Panc1 (cell line): ENCODE results near the gene CAMKK1. TPM values are rescaled to one million over a fixed set of nuclear protein-coding genes. Genes with fewer than 3 reads are reported as not detected.

Experiments
- ATAC-seq: fragments of 200-7000 bp; cut with Tn5 transposase; 2 replicates; pipeline ENCODE4 v1.9.1; 2020; ENCODE audit warnings: mild to moderate bottlenecking, moderate library complexity
- BruUV-seq: library from RNA; stranded (reverse); fragments of 400-500 nt; replicated peaks from 2 replicates; lab custom pipeline; 2021; lab: Mats Ljungman, UMichigan
- CTCF ChIA-PET: fragments of 300-600 bp; sonication (Branson Sonifier 250); formaldehyde crosslinking; loops from one replicate; lab custom pipeline; 2022; ENCODE audit warnings: antibody characterized with exemption; lab: Charles Lee
- POLR2A ChIA-PET: fragments of 300-600 bp; sonication (Branson Sonifier 250); formaldehyde crosslinking; loops from one replicate; lab custom pipeline; 2022; ENCODE audit warnings: antibody characterized with exemption; lab: Charles Lee
- DNase-seq: peaks from one replicate; pipeline ENCODE4 v3.0.0-alpha.2; 2010; ENCODE audit warnings: low read depth, low spot score
- H3K27ac ChIP-seq: 2 replicates; pipeline ENCODE4 v1.5.1; 2011; ENCODE audit warnings: mild to moderate bottlenecking, low read length, inconsistent platforms
- H3K27me3 ChIP-seq: fragments of 200-500 bp; sonication (Bioruptor generic); 2 replicates; pipeline ENCODE4 v1.6.0; 2014; ENCODE audit warnings: low read length, inconsistent platforms; ENCODE audit not compliant: control insufficient read depth, insufficient read depth
- H3K36me3 ChIP-seq: fragments of 200-500 bp; sonication (Bioruptor generic); 2 replicates; pipeline ENCODE4 v1.5.1; 2014; ENCODE audit warnings: inconsistent platforms, mild to moderate bottlenecking, low read length, moderate library complexity; ENCODE audit not compliant: control insufficient read depth, insufficient read depth
- H3K4me1 ChIP-seq: 2 replicates; pipeline ENCODE4 v1.5.1; 2011; ENCODE audit warnings: inconsistent platforms, mild to moderate bottlenecking, low read length, moderate library complexity; ENCODE audit not compliant: control insufficient read depth, insufficient read depth
- H3K4me3 ChIP-seq, 2 experiments: 2 replicates each; pipeline ENCODE4 v1.5.1; 2011 to 2012; ENCODE audit warnings: low read depth in 2 of 2, low read length in 2 of 2, mild to moderate bottlenecking in 2 of 2, inconsistent platforms in 1 of 2, moderate library complexity in 1 of 2
- H3K9me3 ChIP-seq: fragments of 200-500 bp; sonication (Bioruptor generic); 2 replicates; pipeline ENCODE4 v1.5.1; 2014; ENCODE audit warnings: low read depth, mild to moderate bottlenecking, inconsistent platforms, low read length, moderate library complexity; ENCODE audit not compliant: control insufficient read depth, insufficient read depth
- CTCF ChIP-seq: fragments of 450-650 bp; IDR thresholded peaks from 2 replicates; pipeline ENCODE4 v1.5.1; 2017; ENCODE audit warnings: mild to moderate bottlenecking
- POLR2AphosphoS5 ChIP-seq: IDR thresholded peaks from 2 replicates; pipeline ENCODE4 v1.6.1; 2012; ENCODE audit warnings: mild to moderate bottlenecking, low read depth, low read length, moderate library complexity
- REST ChIP-seq, 2 experiments: IDR thresholded peaks; 2 replicates each; pipeline ENCODE4 v1.6.1; 2011 to 2012; ENCODE audit warnings: low read depth in 2 of 2, control low read depth in 1 of 2, low read length in 1 of 2, mild to moderate bottlenecking in 1 of 2, moderate library complexity in 1 of 2; ENCODE audit not compliant: insufficient read depth in 1 of 2
- SIN3A ChIP-seq: IDR thresholded peaks from 2 replicates; pipeline ENCODE4 v1.6.1; 2012; ENCODE audit warnings: low read depth, mild to moderate bottlenecking, low read length, moderate library complexity, borderline replicate concordance; ENCODE audit not compliant: insufficient read depth
- TCF7L2 ChIP-seq: IDR thresholded peaks from 2 replicates; pipeline ENCODE4 v1.6.1; 2011; ENCODE audit warnings: mild to moderate bottlenecking, low read depth, low read length, inconsistent platforms
- in situ Hi-C: cut with HindIII; loops from 2 replicates; pipeline ENCODE4 v1.10.0; 2016; ENCODE audit warnings: low sequenced_read_pairs, low pct_unique_long_range_greater_than_20kb
- intact Hi-C: fragments of 100-400 bp; cut with micrococcal nuclease; formaldehyde crosslinking; loops from one replicate; pipeline ENCODE4 v1.10.0; 2022; ENCODE audit not compliant: unreplicated experiment
- total RNA-seq: library from RNA; stranded (reverse); gene quantifications from one replicate; pipeline ENCODE4 v1.2.1, GENCODE V29; 2021; ENCODE audit not compliant: unreplicated experiment

CAMKK1 gene
- total RNA-seq, 1 experiment from 2014 or later: 6.7 TPM

- Histone ChIP-seq H3K27me3 (no peaks in the 10 kb centered on the region), H3K4me1 (no peaks in the 10 kb centered on the region; the same call in 1 of the 2 replicates), H3K36me3 (no peaks in the 10 kb centered on the region), H3K27ac (no peak overlapping the region), H3K4me3 (no peak overlapping the region), H3K9me3 (no peaks in the 10 kb centered on the region)
- intact Hi-C loops (no loop called here), in situ Hi-C loops (no loop called here)
- ChIA-PET POLR2A (no interaction called here), CTCF (interaction anchor here (0.7 kb wide), 1 partner anchor 170 kb away, joined by 5 read pairs; no protein-coding TSS in a partner anchor)
- DNase-seq: no peak
- no TSS peak for BruUV-seq
- no peak for ATAC-seq
- TF ChIP-seq CTCF (no peak), TCF7L2 (no peak), REST (IDR thresholded peaks at IDR 0.05; ENCODE audit: insufficient read depth in 1 of 2, low read depth in 2 of 2, low read length in 1 of 2) (no peak), POLR2AphosphoS5 (no peak), SIN3A (no peak)
These were observed 17.8 kb upstream of the CAMKK1 start for GRCh38 chr17:3910420-3911270.

- no TSS peak for BruUV-seq
- DNase-seq (no peak), ATAC-seq (no peak)
- H3K36me3 ChIP-seq: no peaks in the 10 kb centered on the region
- no peaks in the 10 kb centered on the region for H3K9me3 ChIP-seq
- intact Hi-C loops (no loop called here), in situ Hi-C loops (no loop called here)
- no peak overlapping the region for H3K4me3 ChIP-seq
- no peaks in the 10 kb centered on the region; the same call in 1 of the 2 replicates for H3K4me1 ChIP-seq
- H3K27ac ChIP-seq: no peak overlapping the region
- POLR2A ChIA-PET: no interaction called here
- no peaks in the 10 kb centered on the region for H3K27me3 ChIP-seq
- TF ChIP-seq POLR2AphosphoS5: no peak
- no peak for TF ChIP-seq SIN3A
- no peak for TF ChIP-seq CTCF
- no peak for TF ChIP-seq TCF7L2
- TF ChIP-seq REST (IDR thresholded peaks at IDR 0.05; ENCODE audit: insufficient read depth in 1 of 2, low read depth in 2 of 2, low read length in 1 of 2): no peak
- CTCF ChIA-PET: no interaction called here
These were observed 16.4 kb upstream of the CAMKK1 start for GRCh38 chr17:3909257-3909656.
